HUES48 (cell line): ENCODE measurements around the gene LRBA.

ENCODE experiments used
- H3K27ac ChIP-seq: one replicate; pipeline ENCODE4 v1.7.0; 2013; ENCODE audit warnings: low read depth, low read length, inconsistent platforms
- H3K27me3 ChIP-seq: 2 replicates; pipeline ENCODE4 v1.6.1; 2013; ENCODE audit warnings: mild to moderate bottlenecking, low read length; ENCODE audit not compliant: control insufficient read depth, insufficient read depth
- H3K36me3 ChIP-seq: 2 replicates; pipeline ENCODE4 v1.6.1; 2013; ENCODE audit warnings: low read length; ENCODE audit not compliant: control insufficient read depth, insufficient read depth
- H3K4me1 ChIP-seq: 2 replicates; pipeline ENCODE4 v1.6.1; 2013; ENCODE audit warnings: mild to moderate bottlenecking, low read length; ENCODE audit not compliant: control insufficient read depth, insufficient read depth
- H3K4me3 ChIP-seq: 2 replicates; pipeline ENCODE4 v1.5.1; 2013; ENCODE audit warnings: mild to moderate bottlenecking, low read depth, low read length
- H3K9ac ChIP-seq: 2 replicates; pipeline ENCODE4 v1.6.1; 2013; ENCODE audit warnings: mild to moderate bottlenecking, low read depth, low read length, moderate library complexity
- H3K9me3 ChIP-seq: 2 replicates; pipeline ENCODE4 v1.6.1; 2013; ENCODE audit warnings: low read length; ENCODE audit not compliant: control insufficient read depth, insufficient read depth

Gene LRBA

DNA sequence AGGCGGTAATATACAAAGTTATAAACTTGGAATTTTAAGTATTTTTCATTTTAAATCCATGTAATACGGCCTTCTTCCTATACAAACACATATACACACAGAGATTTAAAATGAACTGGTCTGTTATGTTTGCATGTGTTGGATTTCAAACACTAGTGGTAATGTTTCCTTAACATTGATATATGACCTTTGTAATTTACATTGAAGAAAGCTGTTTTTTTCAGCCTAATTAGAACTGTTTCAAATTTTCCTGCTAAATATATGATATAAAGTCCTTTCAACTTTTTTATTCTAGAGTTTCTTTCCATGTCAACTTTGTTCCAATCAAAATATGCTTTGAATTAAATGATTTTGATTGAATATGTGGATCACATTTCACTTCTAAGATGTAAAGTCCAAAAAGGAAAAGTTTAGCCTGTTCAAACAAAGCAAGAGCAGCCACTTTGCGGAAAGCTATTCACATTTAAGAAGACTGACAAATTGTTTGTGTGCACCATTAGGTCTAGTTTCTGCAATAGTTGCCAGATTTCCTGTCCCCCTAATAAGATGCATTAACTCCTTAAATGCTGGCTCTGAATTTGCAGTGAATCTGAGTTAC, 659.1 kb downstream of the LRBA start:
- H3K36me3 ChIP-seq: no peaks in the 10 kb centered on the region
- no peaks in the 10 kb centered on the region for H3K4me1 ChIP-seq
- no peak overlapping the region for H3K9ac ChIP-seq
- H3K4me3 ChIP-seq: no peak overlapping the region
- no peak overlapping the region for H3K27ac ChIP-seq
- H3K27me3 ChIP-seq: no peaks in the 10 kb centered on the region
- H3K9me3 ChIP-seq: no peaks in the 10 kb centered on the region

DNA sequence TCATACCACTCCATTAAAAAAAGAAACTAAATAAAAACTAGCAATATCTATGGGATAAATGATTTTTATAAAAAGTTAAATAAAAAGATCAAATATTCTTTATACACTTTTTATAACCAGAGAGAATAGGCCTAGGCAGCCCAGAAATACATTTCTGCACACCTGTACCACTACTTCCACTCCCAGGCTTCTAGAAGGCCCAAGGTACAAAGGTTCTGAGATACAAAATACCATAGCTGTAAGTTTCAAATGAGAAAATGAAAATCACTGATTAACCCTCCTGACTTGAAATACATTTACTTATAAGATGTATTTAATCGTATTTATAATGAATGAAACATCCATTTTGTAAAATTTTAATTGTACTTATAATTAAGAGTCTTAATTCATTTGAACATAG, 659.7 kb downstream of the LRBA start:
- Histone ChIP-seq H3K9ac (no peak overlapping the region), H3K4me1 (no peaks in the 10 kb centered on the region), H3K36me3 (no peaks in the 10 kb centered on the region), H3K9me3 (no peaks in the 10 kb centered on the region), H3K4me3 (no peak overlapping the region), H3K27me3 (no peaks in the 10 kb centered on the region), H3K27ac (no peak overlapping the region)

DNA sequence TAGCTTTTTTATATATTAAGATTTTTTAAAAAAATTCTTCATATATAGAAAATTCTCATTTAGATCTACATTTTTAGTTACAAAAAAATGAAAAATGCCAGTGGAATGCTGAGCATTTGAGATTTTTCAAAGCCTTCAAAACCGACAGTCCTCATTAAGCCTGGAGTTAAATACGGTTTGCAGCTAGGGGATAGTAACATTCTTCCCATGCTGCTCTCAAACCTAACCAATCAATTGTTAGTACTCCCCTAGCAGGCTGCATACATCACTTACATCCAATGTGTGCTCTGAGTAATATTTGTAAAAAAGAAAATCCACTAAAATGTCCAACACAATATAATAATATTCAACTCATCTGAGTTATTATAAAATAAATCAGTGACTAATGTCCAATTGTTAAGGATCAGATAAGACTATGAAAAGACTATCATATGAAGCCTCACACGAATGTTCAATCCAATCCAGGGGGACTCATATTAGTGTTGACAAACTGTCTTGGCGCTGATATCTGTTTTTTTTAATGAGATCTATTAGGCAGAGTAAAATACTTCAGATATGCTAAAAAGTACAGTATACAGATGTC, 660.8 kb downstream of the LRBA start:
- H3K9ac ChIP-seq: no peak overlapping the region
- H3K36me3 ChIP-seq: no peaks in the 10 kb centered on the region
- H3K4me3 ChIP-seq: no peak overlapping the region
- no peaks in the 10 kb centered on the region for H3K4me1 ChIP-seq
- H3K9me3 ChIP-seq: no peaks in the 10 kb centered on the region
- no peak overlapping the region for H3K27ac ChIP-seq
- H3K27me3 ChIP-seq: no peaks in the 10 kb centered on the region

DNA sequence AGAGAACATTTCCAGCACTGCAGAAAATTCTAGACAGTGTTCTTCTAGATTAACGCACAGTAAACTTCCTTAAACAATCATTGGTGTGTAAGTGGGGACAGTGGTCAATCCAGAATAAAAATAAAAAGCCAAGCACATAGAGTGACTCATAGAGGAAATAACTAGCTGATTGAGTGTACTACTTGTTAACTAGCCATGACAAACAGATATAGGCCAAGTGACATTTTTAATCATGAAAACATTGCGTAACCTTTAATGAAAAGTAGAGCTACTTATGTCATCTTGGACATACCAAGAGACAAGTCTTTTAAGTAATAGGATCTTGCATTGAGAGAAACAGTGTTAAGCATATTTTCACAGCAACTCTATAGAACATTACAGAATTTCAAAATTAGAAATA, 667.0 kb downstream of the LRBA start:
- Histone ChIP-seq H3K27me3 (no peaks in the 10 kb centered on the region), H3K36me3 (no peaks in the 10 kb centered on the region), H3K4me3 (no peak overlapping the region), H3K27ac (no peak overlapping the region), H3K9me3 (no peaks in the 10 kb centered on the region), H3K4me1 (no peaks in the 10 kb centered on the region; the same call in 1 of the 2 replicates), H3K9ac (no peak overlapping the region)

DNA sequence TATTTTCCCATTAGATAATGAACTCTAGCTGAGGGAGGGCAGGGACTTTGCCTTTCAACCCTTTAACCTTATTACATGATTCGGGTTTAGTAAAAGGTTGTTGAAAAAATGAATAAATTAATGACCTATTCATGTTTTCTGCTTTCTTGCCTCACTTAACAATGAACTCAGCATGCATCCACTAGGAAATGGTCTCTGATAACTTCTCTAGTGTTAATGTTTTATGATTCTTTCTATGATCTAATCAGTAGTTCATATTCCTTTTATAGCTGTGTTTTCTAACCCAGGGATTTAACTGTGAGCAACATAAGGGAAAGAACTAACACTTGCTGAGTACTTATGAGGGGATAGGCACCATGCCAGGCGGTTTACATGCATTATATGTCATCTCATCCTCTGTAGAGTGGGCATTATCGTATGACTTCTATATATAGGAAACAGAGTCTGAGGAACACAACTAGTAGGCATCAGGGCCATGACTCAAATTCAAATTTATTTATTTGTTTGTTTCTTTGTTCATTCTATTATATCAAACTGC, 669.8 kb downstream of the LRBA start:
- no peaks in the 10 kb centered on the region; the same call in 1 of the 2 replicates for H3K4me1 ChIP-seq
- H3K36me3 ChIP-seq: no peaks in the 10 kb centered on the region
- H3K27me3 ChIP-seq: no peaks in the 10 kb centered on the region
- no peak overlapping the region for H3K27ac ChIP-seq
- H3K4me3 ChIP-seq: no peak overlapping the region
- no peaks in the 10 kb centered on the region for H3K9me3 ChIP-seq
- H3K9ac ChIP-seq: no peak overlapping the region

DNA sequence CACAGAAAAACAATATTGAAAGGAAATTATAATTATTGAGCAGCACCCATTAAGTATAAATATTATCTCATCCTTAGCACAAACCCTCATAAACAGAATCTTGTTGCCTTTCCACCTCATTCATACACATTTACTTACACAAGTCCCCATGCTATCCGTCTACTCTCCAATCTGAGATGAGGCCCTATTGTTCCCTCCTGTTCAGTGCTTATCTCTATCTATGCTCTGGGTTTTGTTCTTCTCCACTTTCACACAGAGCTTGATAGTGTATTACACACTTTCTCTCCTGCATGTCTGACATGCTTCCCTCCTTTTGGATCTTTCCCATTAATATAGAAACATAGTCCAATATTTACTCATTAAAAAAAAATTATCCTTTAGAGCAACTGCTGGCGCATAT, 671.3 kb downstream of the LRBA start:
- Histone ChIP-seq H3K27me3 (no peaks in the 10 kb centered on the region), H3K27ac (no peak overlapping the region), H3K4me3 (no peak overlapping the region), H3K36me3 (no peaks in the 10 kb centered on the region), H3K4me1 (no peaks in the 10 kb centered on the region; the same call in 1 of the 2 replicates), H3K9ac (no peak overlapping the region), H3K9me3 (no peaks in the 10 kb centered on the region)

DNA sequence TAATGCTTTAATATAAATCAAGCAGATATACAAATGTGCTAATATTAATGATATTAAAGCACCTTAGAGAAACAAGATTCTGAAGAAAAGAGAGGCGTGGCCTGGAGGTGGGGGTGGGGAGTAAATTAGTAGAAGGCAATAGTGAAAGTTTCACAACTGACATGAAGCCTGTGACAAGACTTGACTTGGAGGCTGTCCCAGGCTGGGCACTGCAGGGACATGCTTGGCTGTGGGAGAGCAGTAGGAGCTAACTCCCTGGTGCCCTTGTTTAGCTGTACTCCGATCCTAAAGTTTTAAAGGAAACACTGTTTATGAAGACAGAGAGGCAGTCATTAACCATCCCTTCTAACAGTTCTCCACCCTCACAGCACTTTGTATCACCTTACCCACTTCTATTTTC, 672.1 kb downstream of the LRBA start:
- Histone ChIP-seq H3K27me3 (no peaks in the 10 kb centered on the region), H3K4me1 (peaks cover 5% of the 10 kb centered on the region; the same call in 1 of the 2 replicates), H3K36me3 (no peaks in the 10 kb centered on the region), H3K9ac (no peak overlapping the region), H3K4me3 (no peak overlapping the region), H3K27ac (no peak overlapping the region), H3K9me3 (no peaks in the 10 kb centered on the region)

DNA sequence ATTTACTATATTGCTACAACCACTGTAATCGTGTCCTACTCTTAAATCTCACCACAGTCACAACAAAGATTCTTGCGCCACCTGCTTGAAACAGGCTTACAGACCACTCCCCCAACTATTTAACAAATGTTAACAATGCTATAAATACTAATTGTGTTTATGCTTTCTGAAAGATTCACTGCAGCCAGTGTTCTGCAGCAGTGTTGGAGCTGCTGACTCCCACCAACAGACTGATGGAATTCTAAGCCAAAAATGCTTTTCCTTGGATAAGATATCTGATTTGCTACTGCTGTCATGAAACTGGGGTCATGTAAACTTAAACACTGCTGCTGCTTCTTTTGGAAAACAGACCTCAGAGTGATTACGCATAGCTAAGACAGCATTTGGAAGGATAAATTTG, 677.4 kb downstream of the LRBA start:
- Histone ChIP-seq H3K9me3 (no peaks in the 10 kb centered on the region), H3K4me3 (no peak overlapping the region), H3K27me3 (no peaks in the 10 kb centered on the region), H3K9ac (no peak overlapping the region), H3K36me3 (no peaks in the 10 kb centered on the region), H3K4me1 (peaks cover 10% of the 10 kb centered on the region; the same call in 1 of the 2 replicates), H3K27ac (no peak overlapping the region)

DNA sequence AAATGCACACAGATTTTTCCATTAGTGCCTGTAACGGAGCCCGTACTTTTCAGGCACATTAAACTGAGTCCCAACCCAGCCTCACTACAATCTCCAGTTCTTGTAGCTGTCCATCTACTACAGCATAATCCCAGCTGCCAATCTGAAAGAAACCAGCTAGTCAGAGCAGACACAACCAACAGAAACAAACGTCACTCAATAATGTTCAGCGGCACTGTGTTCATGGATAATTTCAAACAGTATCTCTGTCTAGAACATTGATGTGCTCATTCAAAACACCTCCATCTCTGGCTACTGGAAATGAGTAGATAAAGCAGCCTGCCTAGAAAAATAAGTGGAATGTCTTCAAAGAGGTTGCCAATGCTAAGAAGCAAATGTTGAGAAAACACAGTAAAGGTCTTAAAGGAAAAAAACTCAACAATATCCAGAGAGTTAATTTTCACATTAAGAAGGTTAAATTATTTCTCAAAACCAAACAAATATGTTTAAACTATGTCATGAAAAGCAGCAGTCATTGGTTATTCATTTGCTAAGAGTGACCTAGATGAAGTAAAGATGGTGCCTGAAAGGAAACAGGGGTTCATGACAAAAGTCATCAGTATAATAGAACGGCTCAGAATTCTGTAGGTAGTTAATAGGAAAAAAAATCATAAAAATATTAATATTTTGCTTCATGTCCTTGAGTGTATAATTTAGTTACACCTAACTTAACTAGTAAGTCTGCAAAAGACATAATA, 678.2 kb downstream of the LRBA start:
- H3K27me3 ChIP-seq: no peaks in the 10 kb centered on the region
- H3K9me3 ChIP-seq: no peaks in the 10 kb centered on the region
- H3K36me3 ChIP-seq: no peaks in the 10 kb centered on the region
- H3K27ac ChIP-seq: no peak overlapping the region
- H3K4me3 ChIP-seq: no peak overlapping the region
- H3K4me1 ChIP-seq: peaks cover 10% of the 10 kb centered on the region; the same call in 1 of the 2 replicates
- H3K9ac ChIP-seq: no peak overlapping the region

DNA sequence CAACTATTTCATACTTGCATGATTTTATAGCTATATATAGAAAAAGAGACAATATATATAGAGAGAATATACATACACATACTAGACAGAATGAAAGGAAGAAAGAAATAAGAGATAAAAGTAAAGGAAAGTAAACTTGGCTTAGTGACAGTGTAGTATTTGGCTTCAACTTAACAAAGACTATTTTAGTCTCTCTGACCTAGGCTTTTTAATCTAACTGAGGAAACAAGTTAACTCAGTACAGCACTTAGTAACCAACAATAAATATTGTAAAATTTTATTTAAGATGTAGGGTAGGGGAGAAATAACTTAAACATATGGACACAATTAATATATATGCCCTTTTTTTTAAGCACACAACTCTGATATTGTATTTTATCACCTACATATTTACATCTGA, 682.1 kb downstream of the LRBA start:
- Histone ChIP-seq H3K4me3 (no peak overlapping the region), H3K36me3 (no peaks in the 10 kb centered on the region), H3K27ac (no peak overlapping the region)

DNA sequence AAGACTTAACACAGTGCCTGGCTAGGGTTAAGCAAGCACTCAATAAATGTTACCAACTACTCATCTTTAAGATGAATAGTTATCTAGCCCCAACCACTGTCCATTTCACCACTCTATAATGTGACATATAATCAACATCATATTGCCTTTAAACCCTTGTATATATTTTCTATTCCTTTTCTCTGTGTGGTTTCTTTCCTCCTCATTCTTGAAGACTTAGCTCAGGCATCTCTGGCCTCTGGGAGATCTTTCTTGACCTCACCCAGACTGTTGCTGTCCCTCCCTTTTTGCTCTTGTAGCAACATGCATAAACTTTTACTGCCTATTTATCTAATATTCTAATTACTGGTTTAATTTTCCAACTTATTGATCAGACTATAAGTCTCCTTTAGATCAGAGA, 683.0 kb downstream of the LRBA start:
- Histone ChIP-seq H3K27me3 (no peaks in the 10 kb centered on the region), H3K9ac (no peak overlapping the region), H3K36me3 (no peaks in the 10 kb centered on the region), H3K4me3 (no peak overlapping the region), H3K9me3 (no peaks in the 10 kb centered on the region), H3K4me1 (no peaks in the 10 kb centered on the region), H3K27ac (no peak overlapping the region)

More for the DNA sequence above, 682.1 kb downstream of the LRBA start:
- no peaks in the 10 kb centered on the region for H3K9me3 ChIP-seq
- H3K9ac ChIP-seq: no peak overlapping the region
- peaks cover 5% of the 10 kb centered on the region; the same call in 1 of the 2 replicates for H3K4me1 ChIP-seq
- no peaks in the 10 kb centered on the region for H3K27me3 ChIP-seq
